SU-DHL-6 (cell line): Measurements from ENCODE around the gene KCNMB2.

Experiments
- CTCF ChIP-seq: fragments of 200-600 bp; sonication (generic); IDR thresholded peaks from one replicate; pipeline ENCODE4 v1.5.1; 2017; ENCODE audit warnings: antibody characterized with exemption, mild to moderate bottlenecking, low read length, moderate library complexity; ENCODE audit not compliant: insufficient read depth, poor library complexity, severe bottlenecking
- EZH2phosphoT487 ChIP-seq: fragments of 200-600 bp; sonication (generic), shearing (Covaris generic); conservative IDR thresholded peaks from 2 replicates; pipeline ENCODE4 v1.6.1; 2018; ENCODE audit warnings: mild to moderate bottlenecking, antibody characterized with exemption, low read length, moderate library complexity, mixed read lengths

- TF ChIP-seq CTCF (no peak), EZH2phosphoT487 (no peak)
Observed at GRCh38 chr3:178504128-178504527, 32.1 kb upstream of the KCNMB2 start.
